SK-N-MC (cell line): ENCODE measurements around the gene ARHGAP26.

Experiments
- EZH2 ChIP-seq: fragments of 200-600 bp; sonication (generic); IDR thresholded peaks from one replicate; pipeline ENCODE4 v1.6.1; 2017; ENCODE audit warnings: antibody characterized with exemption
- POLR2AphosphoS5 ChIP-seq: IDR thresholded peaks from 2 replicates; pipeline ENCODE4 v1.6.1; 2012; ENCODE audit warnings: mild to moderate bottlenecking, low read depth, low read length, borderline replicate concordance

DNA sequence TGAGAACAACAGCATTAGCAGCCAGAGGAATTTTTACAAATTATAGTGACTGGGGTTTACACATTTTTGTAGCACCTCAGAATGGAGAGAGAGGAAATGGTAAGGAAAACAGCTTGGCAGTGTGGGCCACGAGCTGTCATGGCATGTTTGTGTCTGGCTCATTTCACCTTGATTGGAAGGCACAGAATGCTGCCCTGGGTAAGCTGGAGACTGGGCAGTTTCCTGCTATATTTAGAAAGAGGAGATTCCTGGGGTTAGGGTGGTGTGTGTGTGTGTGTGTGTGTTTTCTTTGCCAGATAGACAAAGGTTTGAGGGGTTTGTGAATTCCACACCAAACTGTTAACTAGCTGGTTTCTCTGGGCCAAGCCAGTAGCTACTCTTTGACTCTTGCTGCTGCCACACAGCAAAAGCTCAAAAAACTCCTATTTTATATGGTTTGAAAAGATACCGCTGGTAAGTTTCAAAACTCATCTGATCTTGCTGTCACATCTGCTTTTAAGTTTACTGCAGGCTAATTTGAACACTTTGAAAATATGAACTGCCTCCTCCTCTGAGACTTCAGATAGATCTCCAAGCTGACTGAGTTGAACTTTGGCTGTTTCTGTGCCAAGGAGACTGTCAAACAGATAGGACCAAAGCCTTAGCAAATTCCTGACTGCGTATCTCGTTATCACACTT is 9.1 kb downstream of the ARHGAP26 start:
- TF ChIP-seq EZH2 (no peak), POLR2AphosphoS5 (no peak)
